Measurements from ENCODE around the gene ECM2.

ECM2 gene

GRCh38 chr9:92506184-92506857, 29.5 kb downstream of the ECM2 start:
- no peak for TF ChIP-seq CTCF (IDR thresholded peaks at IDR 0.05)

- no peak for TF ChIP-seq CTCF (IDR thresholded peaks at IDR 0.05)
Observed at GRCh38 chr9:92504881-92505280, 30.9 kb downstream of the ECM2 start.

GRCh38 chr9:92503156-92503555, 32.6 kb downstream of the ECM2 start:
- no peak for TF ChIP-seq CTCF (IDR thresholded peaks at IDR 0.05)

- TF ChIP-seq CTCF (IDR thresholded peaks at IDR 0.05) = peak; percentile 72
Observed at GRCh38 chr9:92501671-92502393, 34.0 kb downstream of the ECM2 start.

GRCh38 chr9:92500725-92501124, 35.1 kb downstream of the ECM2 start:
- TF ChIP-seq CTCF (IDR thresholded peaks at IDR 0.05) = no peak

GRCh38 chr9:92499701-92500100, 36.1 kb downstream of the ECM2 start:
- no peak for TF ChIP-seq CTCF (IDR thresholded peaks at IDR 0.05)

GRCh38 chr9:92496396-92497176, 39.2 kb downstream of the ECM2 start:
- TF ChIP-seq CTCF (IDR thresholded peaks at IDR 0.05) = no peak
